Breast epithelium (tissue), 3 donors: Measurements from ENCODE around the gene UNC5A.

ENCODE experiments used
- POLR2A ChIP-seq: fragments of 450-650 bp; IDR thresholded peaks from one replicate; pipeline ENCODE4 v1.6.1; 2016; ENCODE audit warnings: antibody characterized with exemption, mild to moderate bottlenecking, moderate library complexity
- TF ChIP-seq, protein P1 (sequence below), 3 donors: fragments of 450-650 bp; IDR thresholded peaks; one replicate each; pipeline ENCODE4 v1.5.1; 2016 to 2017; ENCODE audit warnings: antibody characterized with exemption in 3 of 3, mild to moderate bottlenecking in 3 of 3, moderate library complexity in 3 of 3

DNA sequence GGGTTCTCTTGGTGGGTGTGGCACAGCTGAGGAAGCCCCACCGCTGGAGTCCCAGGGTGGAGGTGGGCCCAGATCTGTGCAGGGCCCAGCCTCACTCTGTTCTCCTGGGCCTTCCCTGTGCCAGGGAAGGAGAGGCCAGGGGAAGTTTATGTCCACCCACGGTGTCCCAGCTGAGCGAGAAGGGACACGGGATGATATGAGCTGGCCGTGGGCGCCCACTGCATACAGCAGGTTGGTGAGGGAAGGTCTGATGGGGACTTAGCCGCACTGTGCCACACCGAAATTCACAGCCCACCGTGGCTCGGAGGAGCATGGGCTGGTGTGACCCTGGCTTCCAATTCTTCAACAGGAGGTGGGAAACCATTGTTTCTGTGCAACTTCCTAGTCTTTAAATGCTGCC is 33.9 kb downstream of the UNC5A start:
- TF ChIP-seq POLR2A: no peak
- TF ChIP-seq, protein P1, sequence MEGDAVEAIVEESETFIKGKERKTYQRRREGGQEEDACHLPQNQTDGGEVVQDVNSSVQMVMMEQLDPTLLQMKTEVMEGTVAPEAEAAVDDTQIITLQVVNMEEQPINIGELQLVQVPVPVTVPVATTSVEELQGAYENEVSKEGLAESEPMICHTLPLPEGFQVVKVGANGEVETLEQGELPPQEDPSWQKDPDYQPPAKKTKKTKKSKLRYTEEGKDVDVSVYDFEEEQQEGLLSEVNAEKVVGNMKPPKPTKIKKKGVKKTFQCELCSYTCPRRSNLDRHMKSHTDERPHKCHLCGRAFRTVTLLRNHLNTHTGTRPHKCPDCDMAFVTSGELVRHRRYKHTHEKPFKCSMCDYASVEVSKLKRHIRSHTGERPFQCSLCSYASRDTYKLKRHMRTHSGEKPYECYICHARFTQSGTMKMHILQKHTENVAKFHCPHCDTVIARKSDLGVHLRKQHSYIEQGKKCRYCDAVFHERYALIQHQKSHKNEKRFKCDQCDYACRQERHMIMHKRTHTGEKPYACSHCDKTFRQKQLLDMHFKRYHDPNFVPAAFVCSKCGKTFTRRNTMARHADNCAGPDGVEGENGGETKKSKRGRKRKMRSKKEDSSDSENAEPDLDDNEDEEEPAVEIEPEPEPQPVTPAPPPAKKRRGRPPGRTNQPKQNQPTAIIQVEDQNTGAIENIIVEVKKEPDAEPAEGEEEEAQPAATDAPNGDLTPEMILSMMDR (IDR thresholded peaks at IDR 0.05): no peak
